Right lobe of liver (tissue), 4 donors: ENCODE measurements around the gene RAP1GAP2.

Experiments used
- POLR2A ChIP-seq: fragments of 450-650 bp; IDR thresholded peaks from one replicate; pipeline ENCODE4 v1.6.1; 2017; ENCODE audit warnings: antibody characterized with exemption, mild to moderate bottlenecking
- TF ChIP-seq, protein P1 (sequence below), 4 donors: fragments of 200-600 bp in 3 of 4; fragments of 450-650 bp in 1 of 4; IDR thresholded peaks; one replicate each; pipeline versions ENCODE4 v1.5.1 to v1.8.0; 2016 to 2022; ENCODE audit warnings: antibody characterized with exemption in 4 of 4, mild to moderate bottlenecking in 2 of 4
- donor health status: DM: no; HTN: no; CAD: no.
- donor health status: DM: no; HTN: no; CAD: no.
- donor health status: DM: no; HTN: yes; CAD: no.

DNA sequence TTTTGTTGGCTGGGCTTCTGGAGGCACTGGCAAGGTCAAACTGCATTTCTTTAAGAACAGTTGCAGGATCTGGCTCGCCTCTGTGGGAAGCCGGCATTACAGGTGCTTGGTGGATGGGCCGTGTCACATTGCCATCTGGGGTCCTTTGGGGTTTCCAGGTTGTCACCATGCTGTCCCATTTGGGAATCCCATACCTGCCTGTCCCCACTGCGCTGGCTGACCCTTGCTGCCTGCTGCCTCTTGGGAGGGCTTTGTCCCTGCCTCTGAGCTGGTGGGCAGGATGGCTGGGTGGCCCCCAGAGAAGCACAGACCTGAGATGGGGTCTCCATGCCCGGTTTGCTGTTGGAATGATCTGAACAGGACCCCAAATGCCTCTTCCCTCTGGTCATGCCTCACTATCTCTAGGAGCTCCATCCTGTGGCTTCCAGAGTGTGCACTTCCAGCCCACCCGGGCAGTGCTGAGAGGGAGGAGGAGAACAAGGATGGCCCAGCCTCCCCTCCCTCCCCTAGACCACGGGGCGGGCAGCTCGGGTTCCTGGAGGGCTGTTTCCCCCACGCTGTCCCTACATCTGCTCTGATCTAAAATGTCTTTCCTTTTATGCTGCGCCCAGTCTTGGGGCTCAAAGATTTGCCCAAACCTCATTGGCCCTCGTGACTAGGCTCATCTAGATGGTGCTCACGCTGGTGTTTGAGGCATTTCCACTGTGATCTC is 239.2 kb downstream of the RAP1GAP2 start:
- TF ChIP-seq, protein P1, sequence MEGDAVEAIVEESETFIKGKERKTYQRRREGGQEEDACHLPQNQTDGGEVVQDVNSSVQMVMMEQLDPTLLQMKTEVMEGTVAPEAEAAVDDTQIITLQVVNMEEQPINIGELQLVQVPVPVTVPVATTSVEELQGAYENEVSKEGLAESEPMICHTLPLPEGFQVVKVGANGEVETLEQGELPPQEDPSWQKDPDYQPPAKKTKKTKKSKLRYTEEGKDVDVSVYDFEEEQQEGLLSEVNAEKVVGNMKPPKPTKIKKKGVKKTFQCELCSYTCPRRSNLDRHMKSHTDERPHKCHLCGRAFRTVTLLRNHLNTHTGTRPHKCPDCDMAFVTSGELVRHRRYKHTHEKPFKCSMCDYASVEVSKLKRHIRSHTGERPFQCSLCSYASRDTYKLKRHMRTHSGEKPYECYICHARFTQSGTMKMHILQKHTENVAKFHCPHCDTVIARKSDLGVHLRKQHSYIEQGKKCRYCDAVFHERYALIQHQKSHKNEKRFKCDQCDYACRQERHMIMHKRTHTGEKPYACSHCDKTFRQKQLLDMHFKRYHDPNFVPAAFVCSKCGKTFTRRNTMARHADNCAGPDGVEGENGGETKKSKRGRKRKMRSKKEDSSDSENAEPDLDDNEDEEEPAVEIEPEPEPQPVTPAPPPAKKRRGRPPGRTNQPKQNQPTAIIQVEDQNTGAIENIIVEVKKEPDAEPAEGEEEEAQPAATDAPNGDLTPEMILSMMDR (IDR thresholded peaks at IDR 0.05): no peak
- TF ChIP-seq POLR2A: no peak
